HG03064 (cell line): ENCODE measurements around the gene RASD1.

Experiments
- ATAC-seq: cut with Tn5 transposase; IDR thresholded peaks from one replicate; pipeline ENCODE4 v1.9.1; 2021; ENCODE audit warnings: low read depth; ENCODE audit not compliant: unreplicated experiment

Gene RASD1

GRCh38 chr17:17496189-17497064 lies at the start of gene RASD1:
RASD1 (minus strand) TSS chr17:17496395; CDS start chr17:17496181, 214 bp downstream.
- peak; percentile 55 for ATAC-seq

GRCh38 chr17:17545984-17546383 lies 49.8 kb upstream of the RASD1 start:
- no peak for ATAC-seq

GRCh38 chr17:17545031-17545820 lies 49.0 kb upstream of the RASD1 start:
- ATAC-seq: no peak

- no peak for ATAC-seq
Measured at GRCh38 chr17:17542906-17543635, 46.9 kb upstream of the RASD1 start.

- no peak for ATAC-seq
Measured at GRCh38 chr17:17541640-17542001, 45.4 kb upstream of the RASD1 start.

GRCh38 chr17:17540935-17541639 lies 44.9 kb upstream of the RASD1 start:
- no peak for ATAC-seq

GRCh38 chr17:17540278-17540906 lies 44.2 kb upstream of the RASD1 start:
- ATAC-seq: no peak

- ATAC-seq: no peak
Measured at GRCh38 chr17:17539591-17539990, 43.4 kb upstream of the RASD1 start.

- no peak for ATAC-seq
Measured at GRCh38 chr17:17538417-17539391, 42.5 kb upstream of the RASD1 start.

GRCh38 chr17:17537311-17538099 lies 41.3 kb upstream of the RASD1 start:
- ATAC-seq: no peak

GRCh38 chr17:17536702-17537101 lies 40.5 kb upstream of the RASD1 start:
- ATAC-seq: no peak

GRCh38 chr17:17535957-17536356 lies 39.8 kb upstream of the RASD1 start:
- ATAC-seq: no peak

- ATAC-seq: no peak
Measured at GRCh38 chr17:17533901-17534441, 37.8 kb upstream of the RASD1 start.

GRCh38 chr17:17532991-17533390 lies 36.8 kb upstream of the RASD1 start:
- ATAC-seq: no peak

- ATAC-seq: no peak
Measured at GRCh38 chr17:17531156-17531555, 35.0 kb upstream of the RASD1 start.

- no peak for ATAC-seq
Measured at GRCh38 chr17:17528696-17529652, 32.8 kb upstream of the RASD1 start.
